GM23248 (cell line): ENCODE results near the gene ALDH3B2.
"Not testable (repeated sequence)": the region's sequence is repeated elsewhere in the genome, so short reads cannot be mapped to it uniquely, and the experiment has no call there.

ENCODE experiments used
- EZH2 ChIP-seq: fragments of 200-600 bp; sonication (generic); IDR thresholded peaks from 2 replicates; pipeline ENCODE4 v1.6.1; 2018; ENCODE audit warnings: antibody characterized with exemption, mild to moderate bottlenecking; ENCODE audit not compliant: insufficient read depth, poor library complexity, severe bottlenecking
- EZH2phosphoT487 ChIP-seq: fragments of 200-600 bp; sonication (generic); IDR thresholded peaks from 2 replicates; pipeline ENCODE4 v1.6.1; 2018; ENCODE audit warnings: antibody characterized with exemption, moderate library complexity, mild to moderate bottlenecking, low read depth; ENCODE audit not compliant: insufficient read depth

DNA sequence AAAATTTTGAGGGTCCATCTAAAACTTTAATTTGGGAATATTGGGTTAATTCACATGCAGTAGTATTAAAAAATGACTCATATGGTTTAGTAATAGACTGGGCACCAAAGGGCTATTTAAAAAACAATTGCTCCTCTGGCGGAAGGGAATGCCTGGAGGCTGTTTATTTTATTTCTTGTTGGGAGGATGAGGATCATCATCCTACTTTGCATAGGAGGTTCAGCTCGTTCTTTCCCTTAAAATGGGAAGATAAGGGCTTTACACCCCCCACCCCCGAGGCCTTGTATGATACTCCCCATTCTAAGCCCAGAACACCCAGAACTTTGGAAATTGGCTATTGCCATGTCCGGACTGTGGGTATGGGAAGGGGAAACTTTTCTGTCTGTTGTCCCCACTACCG, 29.3 kb upstream of the ALDH3B2 start:
- not testable (repeated sequence) for TF ChIP-seq EZH2, EZH2phosphoT487
